DOHH2 (cell line): ENCODE results near the gene SH3RF3.

Source experiments
- CTCF ChIP-seq: fragments of 200-600 bp; sonication (generic); IDR thresholded peaks from one replicate; pipeline ENCODE4 v1.5.1; 2014; ENCODE audit warnings: antibody characterized with exemption, mild to moderate bottlenecking, low read depth, low read length; ENCODE audit not compliant: poor library complexity, severe bottlenecking
- EZH2phosphoT487 ChIP-seq: fragments of 200-600 bp; sonication (generic); IDR thresholded peaks from 2 replicates; pipeline ENCODE4 v1.6.1; 2017; ENCODE audit warnings: borderline replicate concordance, mild to moderate bottlenecking, antibody characterized with exemption, low read length, moderate library complexity, mixed read lengths

- no peak for TF ChIP-seq CTCF
- TF ChIP-seq EZH2phosphoT487, result no peak
Observed at GRCh38 chr2:109529532-109530449, 400.8 kb downstream of the SH3RF3 start.
